Prostate gland (tissue), 2 donors: ENCODE results near the gene ZNFX1. TPM values are rescaled to one million over a fixed set of nuclear protein-coding genes. Genes with fewer than 3 reads are reported as not detected.
A peak's percentile ranks its signal among the peaks of the same experiment; 100 is the strongest.

Experiments
- DNase-seq: peaks from one replicate; pipeline ENCODE4 v3.0.0-alpha.2; 2019; ENCODE audit warnings: low spot score
- H3K27ac ChIP-seq, 2 donors: fragments of 200-600 bp; sonication (generic); 2 replicates each; pipeline ENCODE4 v1.5.1; 2017 to 2019
- H3K27me3 ChIP-seq: fragments of 200-600 bp; sonication (generic); replicated peaks from 2 replicates; pipeline ENCODE4 v1.5.1; 2019; ENCODE audit not compliant: insufficient read depth
- H3K36me3 ChIP-seq, 2 donors: fragments of 200-600 bp; sonication (generic); 1 replicate in 1 of 2; 2 replicates in 1 of 2; pipeline versions ENCODE4 v1.5.1 to v1.8.1; 2017 to 2019
- H3K4me1 ChIP-seq: fragments of 200-600 bp; sonication (generic); replicated peaks from 2 replicates; pipeline ENCODE4 v1.5.1; 2019
- H3K4me3 ChIP-seq, 2 donors: fragments of 200-600 bp; sonication (generic); 2 replicates each; pipeline ENCODE4 v1.5.1; 2017 to 2019
- H3K9me3 ChIP-seq: fragments of 200-600 bp; sonication (generic); 2 replicates; pipeline ENCODE4 v1.5.1; 2017
- CTCF ChIP-seq, 4 experiments: fragments of 200-600 bp in 2 of 4; fragments of 450-650 bp in 2 of 4; sonication (generic) in 2 of 4; IDR thresholded peaks; 1 replicate in 3 of 4; 2 replicates in 1 of 4; pipeline ENCODE4 v1.5.1; 2016 to 2019; ENCODE audit warnings: antibody characterized with exemption in 4 of 4, mild to moderate bottlenecking in 2 of 4, moderate library complexity in 2 of 4
- POLR2A ChIP-seq: fragments of 450-650 bp; IDR thresholded peaks from one replicate; pipeline ENCODE4 v1.6.1; 2016; ENCODE audit warnings: antibody characterized with exemption, mild to moderate bottlenecking
- POLR2AphosphoS5 ChIP-seq: sonication (generic); formaldehyde crosslinking; IDR thresholded peaks from one replicate; pipeline ENCODE4 v1.6.1; 2017; ENCODE audit warnings: antibody characterized with exemption
- WGBS: methylation state at CpG from one replicate; pipeline ENCODE4 v1.1.5; 2018; 5-methylcytosine and 5-hydroxymethylcytosine counted together
- intact Hi-C: fragments of 100-400 bp; cut with DNase I; formaldehyde crosslinking; loops from one replicate; pipeline ENCODE4 v1.14.2; 2022
- total RNA-seq, 2 donors: library from RNA; depleted of rRNA; stranded (reverse); fragments of >200 nt; gene quantifications; one replicate each; pipeline ENCODE4 v1.1.0, GENCODE V29; 2016

The ZNFX1 gene
- total RNA-seq, 2 donors from 2014 or later = 25.6 to 32.7 TPM

DNA sequence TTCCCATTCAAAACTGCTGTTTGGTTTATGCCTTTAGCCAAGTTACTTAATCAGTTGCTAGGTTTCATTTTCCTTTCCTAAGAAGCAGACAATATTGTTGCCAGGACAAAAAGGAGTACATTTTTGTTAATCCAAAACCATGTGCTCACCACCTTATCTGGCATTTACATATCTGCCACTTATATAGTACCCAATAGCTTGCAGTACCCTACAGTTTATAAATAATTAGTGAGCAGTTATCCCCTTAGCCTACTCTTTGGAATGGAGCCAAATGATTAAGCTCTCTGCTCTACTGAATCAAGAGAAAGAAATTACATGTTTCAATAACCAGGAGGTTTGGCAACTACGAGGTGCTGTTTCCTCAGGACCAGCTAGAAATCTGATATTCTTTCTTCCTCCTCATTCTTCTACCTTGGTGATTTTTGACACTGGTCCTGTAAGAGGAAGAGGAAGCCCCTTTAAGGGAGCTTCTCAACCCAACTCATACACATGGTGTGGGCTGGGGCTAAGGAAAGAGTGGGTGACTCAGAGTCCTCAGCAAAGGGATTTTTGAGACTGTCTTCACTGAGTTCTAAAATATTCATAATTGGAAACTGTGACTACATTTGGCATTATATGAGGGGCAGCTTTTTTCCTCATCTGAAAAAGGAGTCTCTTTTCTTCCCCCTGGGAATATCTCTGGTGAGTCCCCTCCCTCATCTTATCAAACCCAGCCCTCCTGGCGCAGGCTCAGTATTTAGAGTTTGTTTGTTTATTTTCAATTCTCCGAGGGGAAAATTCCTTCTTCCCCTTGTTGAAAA is 1.5 kb downstream of the ZNFX1 start:
- no peaks in the 10 kb centered on the region for H3K27me3 ChIP-seq
- WGBS = 22% methylated on average over 3 of the region's 3 CpGs
- peak overlapping the region; percentile 95 to 97 for H3K27ac ChIP-seq
- H3K4me3 ChIP-seq = peak overlapping the region; percentile 71 to 84
- TF ChIP-seq CTCF (IDR thresholded peaks at IDR 0.05) (no peak), POLR2AphosphoS5 (peak; percentile 27)
- intact Hi-C loops = loop anchor here (10.0 kb wide), 1 partner anchor 52 kb away; no protein-coding TSS in a partner anchor
- DNase-seq = no peak
- H3K9me3 ChIP-seq = no peaks in the 10 kb centered on the region
- H3K4me1 ChIP-seq = peaks cover 17% of the 10 kb centered on the region
- H3K36me3 ChIP-seq = peaks cover 2 to 11% of the 10 kb centered on the region in 2 donors

DNA sequence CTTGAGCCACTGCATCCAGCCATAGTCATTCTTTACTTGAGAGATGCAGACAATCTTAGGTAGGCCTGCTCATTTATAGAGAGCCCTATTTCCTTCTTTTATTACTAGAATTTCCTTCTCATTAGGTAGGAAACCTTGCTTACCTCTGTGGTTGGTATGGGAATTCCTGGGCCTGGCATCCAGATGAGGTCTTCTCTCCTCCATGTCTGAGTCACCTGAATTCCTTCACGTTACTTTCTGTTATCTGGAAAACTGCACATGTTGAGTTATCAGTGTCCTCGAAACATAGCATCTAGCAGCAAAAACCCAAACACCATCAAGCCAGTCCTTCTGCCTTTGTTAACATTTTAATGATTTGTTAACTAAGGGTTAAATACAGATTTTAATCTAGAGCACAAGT is 2.2 kb downstream of the ZNFX1 start:
- Histone ChIP-seq H3K4me3 (no peak overlapping the region), H3K27me3 (no peaks in the 10 kb centered on the region), H3K36me3 (peaks cover 2 to 9% of the 10 kb centered on the region in 2 donors), H3K27ac (peak overlapping the region in 1 of 2 donors; percentile 97), H3K4me1 (peaks cover 17% of the 10 kb centered on the region), H3K9me3 (no peaks in the 10 kb centered on the region)
- TF ChIP-seq POLR2AphosphoS5 (no peak), POLR2A (no peak), CTCF (IDR thresholded peaks at IDR 0.05) (no peak)
- DNase-seq = no peak
- intact Hi-C loops = loop anchor here (10.0 kb wide), 1 partner anchor 51 kb away; no protein-coding TSS in a partner anchor
- WGBS = 56% methylated on average over 2 of the region's 2 CpGs

DNA sequence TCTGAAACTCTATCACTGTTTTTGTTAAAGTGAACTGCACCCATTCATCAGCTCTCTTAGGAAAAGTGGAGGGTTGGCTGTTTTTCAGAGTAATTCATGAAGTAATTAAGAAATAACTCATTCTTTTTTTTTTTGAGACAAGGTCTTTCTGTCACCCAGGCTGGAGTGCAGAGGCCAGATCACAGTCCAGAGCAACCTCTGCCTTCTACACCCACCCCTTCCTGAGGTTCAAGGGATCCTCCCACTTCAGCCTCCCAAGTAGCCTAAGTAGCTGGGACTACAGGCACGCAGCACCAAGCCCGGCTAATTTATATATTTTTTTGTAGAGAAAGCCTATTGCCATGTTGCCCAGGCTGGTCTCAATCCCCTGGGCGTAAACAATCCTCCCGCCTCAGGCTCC is 2.6 kb downstream of the ZNFX1 start:
- 75% methylated on average over 4 of the region's 4 CpGs for WGBS
- intact Hi-C loops = loop anchor here (10.0 kb wide), 1 partner anchor 50 kb away; no protein-coding TSS in a partner anchor
- peaks cover 12% of the 10 kb centered on the region for H3K4me1 ChIP-seq
- peaks cover 0 to 6% of the 10 kb centered on the region in 2 donors for H3K36me3 ChIP-seq
- H3K27me3 ChIP-seq = no peaks in the 10 kb centered on the region
- no peak for DNase-seq
- H3K27ac ChIP-seq = no peak overlapping the region
- TF ChIP-seq POLR2AphosphoS5 (no peak), CTCF (IDR thresholded peaks at IDR 0.05) (no peak), POLR2A (no peak)
- no peaks in the 10 kb centered on the region for H3K9me3 ChIP-seq
- H3K4me3 ChIP-seq = no peak overlapping the region

- no peak for DNase-seq
- Histone ChIP-seq H3K36me3 (peaks cover 0 to 6% of the 10 kb centered on the region in 2 donors), H3K4me1 (peaks cover 10% of the 10 kb centered on the region), H3K9me3 (no peaks in the 10 kb centered on the region), H3K27me3 (no peaks in the 10 kb centered on the region), H3K4me3 (no peak overlapping the region), H3K27ac (no peak overlapping the region)
- intact Hi-C loops = loop anchor here (10.0 kb wide), 1 partner anchor 49 kb away; no protein-coding TSS in a partner anchor
- 94% methylated on average over 8 of the region's 8 CpGs for WGBS
- TF ChIP-seq CTCF (IDR thresholded peaks at IDR 0.05) = no peak
- TF ChIP-seq POLR2AphosphoS5 = no peak
These were observed 4.1 kb downstream of the ZNFX1 start for GRCh38 chr20:49273696-49274277.
